H1 (cell line): ENCODE measurements around the gene COTL1. TPM values are rescaled to one million over a fixed set of nuclear protein-coding genes. Genes with fewer than 3 reads are reported as not detected.

Experiments
- BCL11A ChIP-seq, 2 experiments: IDR thresholded peaks; one replicate each; pipeline ENCODE4 v1.6.1; 2011; ENCODE audit warnings: low read depth in 2 of 2, low read length in 2 of 2, mild to moderate bottlenecking in 2 of 2
- CBX5 ChIP-seq: fragments of 300-800, 300-1000 bp; sonication (generic); IDR thresholded peaks from 2 replicates; pipeline ENCODE4 v1.7.1; 2016; ENCODE audit warnings: antibody characterized with exemption, low read length, low read depth
- polyA plus RNA-seq, 7 experiments: library from polyadenylated mRNA; depleted of rRNA in 3 of 7; stranded (reverse) in 5 of 7; unstranded in 2 of 7; fragments of >200 nt in 5 of 7; fragments of 200-250 nt in 2 of 7; gene quantifications; 1 replicate in 5 of 7; 2 replicates in 1 of 7; 4 replicates in 1 of 7; pipeline versions ENCODE4 v1.2.1 to v1.2.3, GENCODE V29; 2011 to 2013; ENCODE audit warnings: missing spikeins in 2 of 7, mixed read lengths in 2 of 7
- total RNA-seq: library from RNA; stranded (reverse); fragmentation: NEBNext Ultra II Directional; extraction: Animal tissue kit (Norgen Biotek cat#: 25700); gene quantifications from 2 replicates; pipeline ENCODE4 v1.2.1, GENCODE V29; 2021
- TF ChIP-seq, protein P1 (sequence below): fragments of 300-600 bp; sonication (generic); IDR thresholded peaks from 2 replicates; pipeline ENCODE4 v1.7.1; 2012; ENCODE audit warnings: low read length, moderate library complexity, mild to moderate bottlenecking, inconsistent platforms; ENCODE audit not compliant: insufficient replicate concordance

The COTL1 gene
- total and polyA plus RNA-seq, 2 of the 8 experiments (the other 6 are each of a cell fraction or from before 2014, with no cell fraction given) = 59.2 to 183 TPM

DNA sequence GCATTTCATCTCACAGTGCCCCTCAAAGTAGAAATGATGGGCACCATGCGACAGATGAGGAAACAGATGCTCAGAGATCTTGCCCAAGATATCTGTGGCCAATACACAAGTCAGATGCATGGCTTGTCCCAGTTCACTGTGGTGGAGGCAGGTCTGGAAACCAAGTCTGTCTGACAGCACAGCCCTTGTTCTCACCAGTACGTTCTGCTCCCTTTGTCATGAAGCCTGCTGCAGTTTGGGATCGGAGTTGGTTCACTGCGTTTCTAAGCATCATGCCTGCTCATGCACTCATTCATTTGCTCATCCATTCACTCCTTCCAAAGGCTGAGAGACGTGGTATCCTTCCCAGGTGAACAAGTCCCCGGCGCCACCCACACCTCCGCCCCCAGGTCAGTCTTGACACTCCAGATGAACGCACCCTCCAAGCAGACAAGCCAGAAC lies 86.2 kb downstream of the COTL1 start (continued):
- TF ChIP-seq, protein P1, sequence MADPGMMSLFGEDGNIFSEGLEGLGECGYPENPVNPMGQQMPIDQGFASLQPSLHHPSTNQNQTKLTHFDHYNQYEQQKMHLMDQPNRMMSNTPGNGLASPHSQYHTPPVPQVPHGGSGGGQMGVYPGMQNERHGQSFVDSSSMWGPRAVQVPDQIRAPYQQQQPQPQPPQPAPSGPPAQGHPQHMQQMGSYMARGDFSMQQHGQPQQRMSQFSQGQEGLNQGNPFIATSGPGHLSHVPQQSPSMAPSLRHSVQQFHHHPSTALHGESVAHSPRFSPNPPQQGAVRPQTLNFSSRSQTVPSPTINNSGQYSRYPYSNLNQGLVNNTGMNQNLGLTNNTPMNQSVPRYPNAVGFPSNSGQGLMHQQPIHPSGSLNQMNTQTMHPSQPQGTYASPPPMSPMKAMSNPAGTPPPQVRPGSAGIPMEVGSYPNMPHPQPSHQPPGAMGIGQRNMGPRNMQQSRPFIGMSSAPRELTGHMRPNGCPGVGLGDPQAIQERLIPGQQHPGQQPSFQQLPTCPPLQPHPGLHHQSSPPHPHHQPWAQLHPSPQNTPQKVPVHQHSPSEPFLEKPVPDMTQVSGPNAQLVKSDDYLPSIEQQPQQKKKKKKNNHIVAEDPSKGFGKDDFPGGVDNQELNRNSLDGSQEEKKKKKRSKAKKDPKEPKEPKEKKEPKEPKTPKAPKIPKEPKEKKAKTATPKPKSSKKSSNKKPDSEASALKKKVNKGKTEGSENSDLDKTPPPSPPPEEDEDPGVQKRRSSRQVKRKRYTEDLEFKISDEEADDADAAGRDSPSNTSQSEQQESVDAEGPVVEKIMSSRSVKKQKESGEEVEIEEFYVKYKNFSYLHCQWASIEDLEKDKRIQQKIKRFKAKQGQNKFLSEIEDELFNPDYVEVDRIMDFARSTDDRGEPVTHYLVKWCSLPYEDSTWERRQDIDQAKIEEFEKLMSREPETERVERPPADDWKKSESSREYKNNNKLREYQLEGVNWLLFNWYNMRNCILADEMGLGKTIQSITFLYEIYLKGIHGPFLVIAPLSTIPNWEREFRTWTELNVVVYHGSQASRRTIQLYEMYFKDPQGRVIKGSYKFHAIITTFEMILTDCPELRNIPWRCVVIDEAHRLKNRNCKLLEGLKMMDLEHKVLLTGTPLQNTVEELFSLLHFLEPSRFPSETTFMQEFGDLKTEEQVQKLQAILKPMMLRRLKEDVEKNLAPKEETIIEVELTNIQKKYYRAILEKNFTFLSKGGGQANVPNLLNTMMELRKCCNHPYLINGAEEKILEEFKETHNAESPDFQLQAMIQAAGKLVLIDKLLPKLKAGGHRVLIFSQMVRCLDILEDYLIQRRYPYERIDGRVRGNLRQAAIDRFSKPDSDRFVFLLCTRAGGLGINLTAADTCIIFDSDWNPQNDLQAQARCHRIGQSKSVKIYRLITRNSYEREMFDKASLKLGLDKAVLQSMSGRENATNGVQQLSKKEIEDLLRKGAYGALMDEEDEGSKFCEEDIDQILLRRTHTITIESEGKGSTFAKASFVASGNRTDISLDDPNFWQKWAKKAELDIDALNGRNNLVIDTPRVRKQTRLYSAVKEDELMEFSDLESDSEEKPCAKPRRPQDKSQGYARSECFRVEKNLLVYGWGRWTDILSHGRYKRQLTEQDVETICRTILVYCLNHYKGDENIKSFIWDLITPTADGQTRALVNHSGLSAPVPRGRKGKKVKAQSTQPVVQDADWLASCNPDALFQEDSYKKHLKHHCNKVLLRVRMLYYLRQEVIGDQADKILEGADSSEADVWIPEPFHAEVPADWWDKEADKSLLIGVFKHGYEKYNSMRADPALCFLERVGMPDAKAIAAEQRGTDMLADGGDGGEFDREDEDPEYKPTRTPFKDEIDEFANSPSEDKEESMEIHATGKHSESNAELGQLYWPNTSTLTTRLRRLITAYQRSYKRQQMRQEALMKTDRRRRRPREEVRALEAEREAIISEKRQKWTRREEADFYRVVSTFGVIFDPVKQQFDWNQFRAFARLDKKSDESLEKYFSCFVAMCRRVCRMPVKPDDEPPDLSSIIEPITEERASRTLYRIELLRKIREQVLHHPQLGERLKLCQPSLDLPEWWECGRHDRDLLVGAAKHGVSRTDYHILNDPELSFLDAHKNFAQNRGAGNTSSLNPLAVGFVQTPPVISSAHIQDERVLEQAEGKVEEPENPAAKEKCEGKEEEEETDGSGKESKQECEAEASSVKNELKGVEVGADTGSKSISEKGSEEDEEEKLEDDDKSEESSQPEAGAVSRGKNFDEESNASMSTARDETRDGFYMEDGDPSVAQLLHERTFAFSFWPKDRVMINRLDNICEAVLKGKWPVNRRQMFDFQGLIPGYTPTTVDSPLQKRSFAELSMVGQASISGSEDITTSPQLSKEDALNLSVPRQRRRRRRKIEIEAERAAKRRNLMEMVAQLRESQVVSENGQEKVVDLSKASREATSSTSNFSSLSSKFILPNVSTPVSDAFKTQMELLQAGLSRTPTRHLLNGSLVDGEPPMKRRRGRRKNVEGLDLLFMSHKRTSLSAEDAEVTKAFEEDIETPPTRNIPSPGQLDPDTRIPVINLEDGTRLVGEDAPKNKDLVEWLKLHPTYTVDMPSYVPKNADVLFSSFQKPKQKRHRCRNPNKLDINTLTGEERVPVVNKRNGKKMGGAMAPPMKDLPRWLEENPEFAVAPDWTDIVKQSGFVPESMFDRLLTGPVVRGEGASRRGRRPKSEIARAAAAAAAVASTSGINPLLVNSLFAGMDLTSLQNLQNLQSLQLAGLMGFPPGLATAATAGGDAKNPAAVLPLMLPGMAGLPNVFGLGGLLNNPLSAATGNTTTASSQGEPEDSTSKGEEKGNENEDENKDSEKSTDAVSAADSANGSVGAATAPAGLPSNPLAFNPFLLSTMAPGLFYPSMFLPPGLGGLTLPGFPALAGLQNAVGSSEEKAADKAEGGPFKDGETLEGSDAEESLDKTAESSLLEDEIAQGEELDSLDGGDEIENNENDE = no peak
- TF ChIP-seq CBX5 (no peak), BCL11A (IDR thresholded peaks at IDR 0.05; ENCODE audit: low read depth in 2 of 2, low read length in 2 of 2) (no peak)
